Stimulated activated CD4-positive, alpha-beta T cell treated with anti-CD3 and anti-CD28 coated beads, Interleukin-4, amount 100 ng/mL, for 4 hours (primary cell): ENCODE data around the gene DLL4.

Experiments used
- DNase-seq, 2 experiments: peaks; one replicate each; pipeline ENCODE4 v3.0.0-alpha.2; 2020

The DLL4 gene

GRCh38 chr15:40927873-40928806, 1.0 kb upstream of the DLL4 start:
- no peak for DNase-seq

GRCh38 chr15:40929660-40930429, 705 bp downstream of the DLL4 start:
- no peak for DNase-seq

GRCh38 chr15:40930430-40931299, 1.5 kb downstream of the DLL4 start:
- DNase-seq: peak; percentile 49 to 56

GRCh38 chr15:40931300-40932142, 2.4 kb downstream of the DLL4 start:
- DNase-seq: no peak

GRCh38 chr15:40932156-40932555, 3.0 kb downstream of the DLL4 start:
- DNase-seq: no peak

- DNase-seq: no peak
These were observed 3.7 kb downstream of the DLL4 start for GRCh38 chr15:40932649-40933516.

- no peak for DNase-seq
These were observed 4.4 kb downstream of the DLL4 start for GRCh38 chr15:40933517-40933902.

- DNase-seq: no peak
These were observed 5.3 kb downstream of the DLL4 start for GRCh38 chr15:40934457-40934856.

- no peak for DNase-seq
These were observed 7.1 kb downstream of the DLL4 start for GRCh38 chr15:40936234-40936708.

GRCh38 chr15:40936709-40937666, 7.8 kb downstream of the DLL4 start:
- DNase-seq: no peak

GRCh38 chr15:40937762-40938535, 8.8 kb downstream of the DLL4 start:
- DNase-seq: no peak

GRCh38 chr15:40938536-40938870, 9.4 kb downstream of the DLL4 start:
- DNase-seq: no peak

GRCh38 chr15:40940296-40940801, 11.2 kb downstream of the DLL4 start:
- DNase-seq: no peak

GRCh38 chr15:40941068-40941527, 12.0 kb downstream of the DLL4 start:
- no peak for DNase-seq

GRCh38 chr15:40941528-40942336, 12.6 kb downstream of the DLL4 start:
- DNase-seq: peak; percentile 58 to 62

- no peak for DNase-seq
These were observed 13.3 kb downstream of the DLL4 start for GRCh38 chr15:40942337-40942854.

GRCh38 chr15:40942878-40943277, 13.7 kb downstream of the DLL4 start:
- no peak for DNase-seq
